Transverse colon (tissue), 4 donors: Measurements from ENCODE around the gene CAMTA1. TPM values are rescaled to one million over a fixed set of nuclear protein-coding genes. Genes with fewer than 3 reads are reported as not detected.

Source experiments
- DNase-seq: peaks from one replicate; pipeline ENCODE4 v3.0.0-alpha.2; 2019
- H3K27ac ChIP-seq, 4 donors: fragments of 200-600 bp; sonication (generic); 2 replicates each; pipeline ENCODE4 v1.5.1; 2016 to 2018; ENCODE audit warnings: inconsistent platforms in 4 of 4
- H3K27me3 ChIP-seq: fragments of 200-600 bp; sonication (generic); 2 replicates; pipeline ENCODE4 v1.5.1; 2017; ENCODE audit warnings: inconsistent platforms
- H3K36me3 ChIP-seq, 4 donors: fragments of 200-600 bp; sonication (generic); 2 replicates each; pipeline ENCODE4 v1.5.1; 2017 to 2019; ENCODE audit warnings: inconsistent platforms in 4 of 4
- H3K4me1 ChIP-seq, 4 donors: fragments of 200-600 bp; sonication (generic); 2 replicates each; pipeline ENCODE4 v1.5.1; 2017 to 2020; ENCODE audit warnings: inconsistent platforms in 4 of 4
- H3K4me3 ChIP-seq, 4 donors: fragments of 200-600 bp; sonication (generic); 1 replicate in 1 of 4; 2 replicates in 3 of 4; pipeline versions ENCODE4 v1.5.1 to v1.6.1; 2017 to 2019; ENCODE audit warnings: inconsistent platforms in 4 of 4
- H3K9me3 ChIP-seq, 2 donors: fragments of 200-600 bp; sonication (generic); 2 replicates each; pipeline ENCODE4 v1.5.1; 2017 to 2019; ENCODE audit warnings: inconsistent platforms in 2 of 2
- EP300 ChIP-seq: sonication (generic); formaldehyde crosslinking; IDR thresholded peaks from one replicate; pipeline ENCODE4 v1.6.1; 2017; ENCODE audit warnings: antibody characterized with exemption, low read depth
- POLR2A ChIP-seq: fragments of 450-650 bp; IDR thresholded peaks from one replicate; pipeline ENCODE4 v1.6.1; 2016; ENCODE audit warnings: antibody characterized with exemption, mild to moderate bottlenecking, moderate library complexity
- POLR2AphosphoS5 ChIP-seq, 3 donors: sonication (generic); formaldehyde crosslinking; IDR thresholded peaks; one replicate each; pipeline ENCODE4 v1.6.1; 2016; ENCODE audit warnings: antibody characterized with exemption in 3 of 3
- WGBS, 2 donors: methylation state at CpG; one replicate each; pipeline ENCODE4 v1.1.5; 2018; ENCODE audit warnings: low coverage in 1 of 2; 5-methylcytosine and 5-hydroxymethylcytosine counted together
- in situ Hi-C, 4 donors: fragments of 200-750 bp; cut with MboI; loops; one replicate each; pipeline versions ENCODE4 v1.15.0 to v1.15.1; 2017; ENCODE audit warnings: low sequenced_read_pairs in 3 of 4, low pct_ligation_motif_present in 1 of 4, low pct_unique_long_range_greater_than_20kb in 1 of 4
- intact Hi-C: fragments of 100-400 bp; cut with DNase I; formaldehyde crosslinking; loops from one replicate; pipeline ENCODE4 v1.15.1; 2023; ENCODE audit warnings: low total_unique reads
- total RNA-seq, 4 donors: library from RNA; depleted of rRNA; stranded (reverse); fragments of >200 nt; gene quantifications; one replicate each; pipeline ENCODE4 v1.1.0, GENCODE V29; 2016
- TF ChIP-seq, protein P1 (sequence below), 5 experiments: fragments of 200-600 bp in 3 of 5; fragments of 450-650 bp in 2 of 5; sonication (generic) in 3 of 5; IDR thresholded peaks; 1 replicate in 2 of 5; 2 replicates in 3 of 5; pipeline ENCODE4 v1.5.1; 2016 to 2017; ENCODE audit warnings: antibody characterized with exemption in 5 of 5, inconsistent platforms in 3 of 5, mild to moderate bottlenecking in 2 of 5, moderate library complexity in 1 of 5

The CAMTA1 gene
- total RNA-seq, 4 donors from 2014 or later, result 93.8 to 268 (median 130) TPM

DNA sequence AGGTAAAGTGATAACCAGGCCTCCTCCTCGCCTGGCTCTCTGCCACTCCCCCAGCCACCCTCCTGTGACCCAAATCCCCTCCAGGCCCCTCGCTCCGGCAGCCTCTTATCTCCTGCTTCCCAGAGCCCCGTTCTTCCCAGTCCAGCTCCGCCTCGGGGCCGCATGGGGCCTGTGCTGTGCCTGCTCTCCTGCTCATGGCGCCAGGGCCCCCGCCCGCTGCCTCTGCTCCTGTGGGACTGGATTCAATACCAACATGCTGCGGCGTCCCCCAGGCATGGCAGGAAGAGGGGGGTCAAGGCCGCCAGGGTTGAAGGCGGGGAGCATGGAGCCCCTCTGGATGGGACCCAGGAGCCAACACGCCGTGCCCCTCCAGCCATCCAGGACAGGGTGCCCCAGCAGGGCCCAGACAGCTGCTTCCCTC is 772.8 kb downstream of the CAMTA1 start:
- in situ Hi-C loops, result no loop called here
- Histone ChIP-seq H3K9me3 (no peaks in the 10 kb centered on the region), H3K27ac (no peak overlapping the region), H3K36me3 (no peaks in the 10 kb centered on the region), H3K27me3 (no peaks in the 10 kb centered on the region), H3K4me1 (no peaks in the 10 kb centered on the region), H3K4me3 (no peak overlapping the region)
- 71 to 75% methylated on average over 7 to 10 of the region's 16 CpGs for WGBS, 2 donors
- DNase-seq, result no peak
- intact Hi-C loops, result no loop called here
- TF ChIP-seq POLR2A (no peak), POLR2AphosphoS5 (IDR thresholded peaks at IDR 0.05) (no peak), EP300 (no peak)
- TF ChIP-seq, protein P1, sequence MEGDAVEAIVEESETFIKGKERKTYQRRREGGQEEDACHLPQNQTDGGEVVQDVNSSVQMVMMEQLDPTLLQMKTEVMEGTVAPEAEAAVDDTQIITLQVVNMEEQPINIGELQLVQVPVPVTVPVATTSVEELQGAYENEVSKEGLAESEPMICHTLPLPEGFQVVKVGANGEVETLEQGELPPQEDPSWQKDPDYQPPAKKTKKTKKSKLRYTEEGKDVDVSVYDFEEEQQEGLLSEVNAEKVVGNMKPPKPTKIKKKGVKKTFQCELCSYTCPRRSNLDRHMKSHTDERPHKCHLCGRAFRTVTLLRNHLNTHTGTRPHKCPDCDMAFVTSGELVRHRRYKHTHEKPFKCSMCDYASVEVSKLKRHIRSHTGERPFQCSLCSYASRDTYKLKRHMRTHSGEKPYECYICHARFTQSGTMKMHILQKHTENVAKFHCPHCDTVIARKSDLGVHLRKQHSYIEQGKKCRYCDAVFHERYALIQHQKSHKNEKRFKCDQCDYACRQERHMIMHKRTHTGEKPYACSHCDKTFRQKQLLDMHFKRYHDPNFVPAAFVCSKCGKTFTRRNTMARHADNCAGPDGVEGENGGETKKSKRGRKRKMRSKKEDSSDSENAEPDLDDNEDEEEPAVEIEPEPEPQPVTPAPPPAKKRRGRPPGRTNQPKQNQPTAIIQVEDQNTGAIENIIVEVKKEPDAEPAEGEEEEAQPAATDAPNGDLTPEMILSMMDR (IDR thresholded peaks at IDR 0.05), result no peak

DNA sequence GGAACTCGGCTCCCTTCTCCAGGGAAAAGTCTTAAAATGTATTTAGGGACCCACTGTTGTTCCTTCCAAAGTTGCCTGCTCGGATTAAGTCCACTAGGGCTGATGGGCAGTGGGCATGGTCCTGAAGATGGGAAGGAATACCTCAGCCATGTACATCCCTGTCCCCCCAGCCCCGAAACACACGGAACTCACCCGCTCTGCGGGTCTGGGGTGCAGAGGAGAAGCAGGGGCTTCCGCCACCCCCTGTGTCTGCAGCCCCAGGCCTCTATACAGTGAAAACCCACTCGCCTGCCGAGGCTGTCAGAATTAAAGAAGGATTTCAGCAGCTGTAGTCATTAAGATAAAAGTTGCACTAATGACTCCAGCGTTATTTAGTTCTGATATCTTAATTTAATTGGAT is 773.2 kb downstream of the CAMTA1 start:
- no peaks in the 10 kb centered on the region for H3K9me3 ChIP-seq
- intact Hi-C loops (no loop called here), in situ Hi-C loops (no loop called here)
- no peak overlapping the region for H3K4me3 ChIP-seq
- H3K36me3 ChIP-seq, result no peaks in the 10 kb centered on the region
- H3K27me3 ChIP-seq, result no peaks in the 10 kb centered on the region
- WGBS, 2 donors, result 94% methylated on average over 10 of the region's 10 CpGs; no CpG with 5 or more reads in 1 of the 2 donors
- no peak for TF ChIP-seq POLR2AphosphoS5 (IDR thresholded peaks at IDR 0.05)
- no peak for TF ChIP-seq EP300
- TF ChIP-seq, protein P1 (IDR thresholded peaks at IDR 0.05), result no peak
- no peak for TF ChIP-seq POLR2A
- DNase-seq, result no peak
- no peak overlapping the region for H3K27ac ChIP-seq
- H3K4me1 ChIP-seq, result no peaks in the 10 kb centered on the region

DNA sequence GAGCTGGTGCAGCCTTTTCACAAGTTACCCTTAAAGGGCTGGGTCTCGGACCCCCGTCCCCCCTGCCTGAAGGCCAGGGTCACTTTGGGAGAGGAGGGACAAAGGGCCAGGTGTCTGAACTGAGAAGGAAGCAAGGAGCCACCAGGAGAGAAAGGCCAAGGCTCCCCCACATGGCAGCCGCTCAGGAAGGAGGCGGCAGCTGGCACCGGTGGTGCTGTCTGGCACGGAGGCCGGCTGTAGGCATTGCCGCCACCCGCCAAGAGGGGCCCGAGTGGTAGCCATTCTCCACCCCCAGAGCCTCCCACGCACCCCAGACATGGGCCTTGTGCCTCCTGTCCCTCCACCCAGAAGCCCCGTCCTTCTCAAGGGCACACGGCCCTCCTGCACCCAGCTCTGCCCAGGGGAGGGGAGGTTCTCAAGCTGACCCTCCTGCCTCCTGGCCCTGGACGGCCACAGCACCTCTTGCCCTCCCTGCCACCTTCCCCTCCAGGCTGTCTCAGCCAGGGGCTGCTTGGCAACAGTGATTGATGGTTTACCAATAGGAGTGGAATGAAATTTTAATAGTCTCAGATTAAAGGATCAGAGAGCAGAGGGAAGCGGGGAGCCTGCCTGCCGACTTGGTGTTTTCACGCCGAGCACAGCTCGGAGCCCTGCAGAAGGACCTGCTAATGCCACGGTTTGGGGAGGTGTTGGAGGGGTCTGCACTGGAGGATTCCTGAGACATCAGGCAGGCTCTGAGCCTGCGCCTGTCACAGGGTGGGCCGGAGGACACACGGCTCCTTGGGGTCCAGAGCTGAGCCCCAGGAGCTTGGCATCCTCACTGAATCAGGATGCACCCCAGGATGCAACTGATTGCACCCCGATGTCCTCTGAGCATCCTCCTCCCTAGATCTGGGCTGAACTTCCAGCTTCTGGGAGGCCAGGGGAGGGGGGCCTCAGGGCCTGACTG is 773.9 kb downstream of the CAMTA1 start:
- WGBS, 2 donors, result 79% methylated on average over 22 of the region's 24 CpGs; no CpG with 5 or more reads in 1 of the 2 donors
- intact Hi-C loops, result no loop called here

DNA sequence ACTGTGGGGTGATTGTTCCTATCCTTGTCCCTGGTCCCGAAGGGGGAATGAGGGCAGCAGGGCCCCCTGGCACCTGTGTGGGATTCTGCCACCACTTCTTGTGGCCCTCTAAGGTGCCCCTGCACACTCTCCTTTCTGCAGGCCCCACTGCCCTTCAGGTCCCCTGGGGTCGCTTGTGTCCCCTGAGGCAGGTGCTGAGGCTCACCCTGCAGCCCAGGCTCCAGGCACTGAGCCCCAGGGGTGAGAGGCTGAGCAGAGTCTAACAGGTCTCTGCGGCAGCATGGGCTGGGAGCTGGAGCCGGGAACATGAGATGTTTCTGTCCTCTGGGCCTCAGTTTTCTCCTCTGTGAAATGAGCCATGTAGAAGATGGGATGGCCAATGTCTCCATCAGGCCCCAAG is 774.9 kb downstream of the CAMTA1 start:
- H3K27ac ChIP-seq, result no peak overlapping the region
- no peaks in the 10 kb centered on the region for H3K4me1 ChIP-seq
- no peaks in the 10 kb centered on the region for H3K27me3 ChIP-seq
- no peak overlapping the region for H3K4me3 ChIP-seq
- no peaks in the 10 kb centered on the region for H3K9me3 ChIP-seq
- WGBS, 2 donors, result 100% methylated on average over 1 to 4 of the region's 4 CpGs
- H3K36me3 ChIP-seq, result no peaks in the 10 kb centered on the region
- DNase-seq, result no peak
- in situ Hi-C loops (no loop called here), intact Hi-C loops (no loop called here)
- TF ChIP-seq, protein P1 (IDR thresholded peaks at IDR 0.05), result no peak
- TF ChIP-seq POLR2A, result no peak
- TF ChIP-seq POLR2AphosphoS5 (IDR thresholded peaks at IDR 0.05), result no peak
- no peak for TF ChIP-seq EP300

More for the DNA sequence above, 773.9 kb downstream of the CAMTA1 start:
- DNase-seq, result no peak
- H3K27me3 ChIP-seq, result no peaks in the 10 kb centered on the region
- no peaks in the 10 kb centered on the region for H3K4me1 ChIP-seq
- in situ Hi-C loops, result no loop called here
- no peak overlapping the region for H3K4me3 ChIP-seq
- H3K9me3 ChIP-seq, result no peaks in the 10 kb centered on the region
- TF ChIP-seq POLR2AphosphoS5 (IDR thresholded peaks at IDR 0.05), result no peak
- TF ChIP-seq POLR2A, result no peak
- TF ChIP-seq, protein P1 (IDR thresholded peaks at IDR 0.05), result no peak
- H3K27ac ChIP-seq, result no peak overlapping the region
- no peaks in the 10 kb centered on the region for H3K36me3 ChIP-seq
